ENCODE results near the gene THOC2.
"Not testable (repeated sequence)": the region's sequence is repeated elsewhere in the genome, so short reads cannot be mapped to it uniquely, and the experiment has no call there.

Gene THOC2

GRCh38 chrX:123663720-123664119 lies 69.1 kb downstream of the THOC2 start:
- not testable (repeated sequence) for DNase-seq

GRCh38 chrX:123656507-123656906 lies 76.3 kb downstream of the THOC2 start:
- not testable (repeated sequence) for DNase-seq

- not testable (repeated sequence) for DNase-seq
These were observed 84.1 kb downstream of the THOC2 start for GRCh38 chrX:123648811-123649181.

- no peak for DNase-seq
These were observed 84.6 kb downstream of the THOC2 start for GRCh38 chrX:123648028-123648810.

- no peak for DNase-seq
These were observed 85.6 kb downstream of the THOC2 start for GRCh38 chrX:123647244-123647643.

- DNase-seq, result no peak
These were observed 103.3 kb downstream of the THOC2 start for GRCh38 chrX:123629502-123629901.

- no peak for DNase-seq
These were observed 105.9 kb downstream of the THOC2 start for GRCh38 chrX:123626962-123627361.

GRCh38 chrX:123625952-123626351 lies 106.9 kb downstream of the THOC2 start:
- DNase-seq, result no peak

GRCh38 chrX:123625477-123625876 lies 107.4 kb downstream of the THOC2 start:
- no peak for DNase-seq

- DNase-seq, result no peak
These were observed 115.8 kb downstream of the THOC2 start for GRCh38 chrX:123617007-123617406.

- no peak for DNase-seq
These were observed 121.9 kb downstream of the THOC2 start for GRCh38 chrX:123610915-123611314.

GRCh38 chrX:123607806-123608205 lies 125.0 kb downstream of the THOC2 start:
- DNase-seq, result no peak

GRCh38 chrX:123607270-123607669 lies 125.6 kb downstream of the THOC2 start:
- DNase-seq, result no peak

- DNase-seq, result no peak
These were observed 129.4 kb downstream of the THOC2 start for GRCh38 chrX:123603491-123603890.

- DNase-seq, result no peak
These were observed 131.4 kb downstream of the THOC2 start for GRCh38 chrX:123601437-123601836.

GRCh38 chrX:123600181-123600580 lies 132.7 kb downstream of the THOC2 start:
- DNase-seq, result no peak

- DNase-seq, result no peak
These were observed 141.9 kb downstream of the THOC2 start for GRCh38 chrX:123590842-123591486.

GRCh38 chrX:123588723-123589122 lies 144.1 kb downstream of the THOC2 start:
- no peak for DNase-seq

- DNase-seq, result no peak
These were observed 151.3 kb downstream of the THOC2 start for GRCh38 chrX:123581586-123581985.

- no peak for DNase-seq
These were observed 152.1 kb downstream of the THOC2 start for GRCh38 chrX:123580792-123581191.

GRCh38 chrX:123574027-123574426 lies 158.8 kb downstream of the THOC2 start:
- not testable (repeated sequence) for DNase-seq

GRCh38 chrX:123570011-123570590 lies 162.8 kb downstream of the THOC2 start:
- DNase-seq, result no peak

GRCh38 chrX:123563167-123563566 lies 169.7 kb downstream of the THOC2 start:
- DNase-seq, result no peak

All from DMS 273 treated with DMSO at 0.1 percent for 48 hours (cell line).